Activated CD4-positive, alpha-beta T cell treated with anti-CD3 and anti-CD28 coated beads, Interleukin-2, amount 50 U/mL, for 48 hours (primary cell): ENCODE data around the gene SULT1C3.

Experiments used
- DNase-seq, 2 experiments: peaks; one replicate each; pipeline ENCODE4 v3.0.0-alpha.2; 2020

The SULT1C3 gene

DNA sequence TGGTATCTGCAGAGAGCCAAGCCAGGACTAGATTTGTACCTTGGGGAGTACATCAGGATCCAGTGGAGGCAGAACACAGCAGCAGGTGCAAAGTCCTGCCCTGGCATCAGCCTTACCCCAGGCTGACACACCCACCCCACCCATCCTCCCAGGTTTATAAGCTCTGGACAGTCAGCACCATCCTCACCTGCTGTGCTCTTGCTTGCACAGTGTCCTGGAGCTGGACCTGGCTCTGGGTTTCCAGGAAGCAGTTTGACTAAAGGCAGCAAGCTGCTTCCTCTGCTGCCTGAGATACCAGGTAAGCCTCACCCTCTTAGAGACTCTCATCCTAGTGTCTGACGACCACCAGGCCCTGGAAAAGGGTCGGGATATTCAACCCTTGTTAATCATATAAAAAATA, at the start of gene SULT1C3:
Gene SULT1C3 (plus strand): TSS at position 183 of the 400 bp plus-strand sequence. CDS start 7,227 bp downstream, outside the sequence.
- DNase-seq, result no peak

DNA sequence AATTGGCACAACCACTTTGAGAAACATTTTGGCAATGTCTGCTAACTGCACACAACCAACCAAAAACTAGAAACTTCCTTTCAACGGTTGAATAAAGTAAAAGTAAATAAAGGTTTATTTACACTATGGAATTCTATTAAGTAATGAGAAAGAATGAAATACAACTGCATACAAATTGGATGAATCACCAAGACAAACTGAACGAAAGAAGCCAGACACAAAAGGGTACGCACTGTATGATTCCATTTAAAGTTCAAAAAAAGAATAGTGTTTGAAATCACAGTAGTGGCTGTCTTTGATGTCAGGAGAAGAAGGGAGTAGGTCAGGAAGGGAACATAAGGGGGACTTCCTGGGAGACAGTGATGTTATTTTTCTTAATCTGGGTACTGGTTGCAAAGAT, 46.5 kb upstream of the SULT1C3 start:
- DNase-seq, result no peak

DNA sequence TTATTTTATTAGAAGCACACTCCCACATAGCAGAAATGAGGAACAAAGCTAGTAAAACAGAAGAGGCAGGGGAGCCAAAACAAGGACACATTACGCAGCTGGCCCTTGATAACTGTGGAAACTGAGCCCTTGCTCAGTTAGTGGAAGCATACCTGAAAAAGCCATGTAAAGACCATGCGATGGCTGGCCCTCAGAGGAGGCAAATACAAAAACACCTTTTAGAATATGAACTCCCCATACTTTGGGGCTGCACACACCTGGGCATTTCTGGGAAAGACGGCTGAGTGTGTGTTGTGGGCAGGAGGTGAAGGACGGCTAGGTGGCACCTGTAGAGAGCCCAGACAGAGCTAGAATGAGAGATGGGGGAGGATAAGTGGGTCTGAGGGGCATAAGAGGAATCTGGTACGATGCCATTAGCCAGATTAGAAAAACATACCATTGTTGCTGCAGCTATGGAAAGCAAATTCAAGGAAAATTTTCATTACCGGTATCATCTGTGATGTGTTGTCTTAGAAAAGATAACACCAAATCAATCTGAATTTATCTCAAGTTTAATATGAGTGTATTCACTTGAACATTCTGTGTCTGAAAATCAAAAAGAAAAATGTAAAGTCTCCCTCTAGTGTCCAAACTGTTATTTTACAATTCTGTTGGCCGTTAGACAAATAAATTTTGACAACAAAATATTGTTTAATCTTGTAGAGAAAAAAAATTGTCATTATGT, 45.2 kb upstream of the SULT1C3 start:
- no peak for DNase-seq

DNA sequence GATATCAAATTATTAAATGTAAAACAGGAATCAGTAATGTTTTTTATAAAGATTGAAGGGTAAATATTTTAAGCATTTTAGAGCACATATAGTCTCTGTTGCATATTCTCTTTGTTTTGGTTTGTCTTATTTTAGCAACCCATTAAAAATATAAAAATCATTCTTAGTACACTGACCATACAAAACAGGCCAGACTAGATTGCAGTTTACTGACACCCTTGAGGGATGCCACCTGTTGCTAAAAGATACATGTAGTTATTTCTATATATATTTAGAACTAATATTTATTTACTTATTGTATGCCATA, 44.7 kb upstream of the SULT1C3 start:
- DNase-seq, result no peak

DNA sequence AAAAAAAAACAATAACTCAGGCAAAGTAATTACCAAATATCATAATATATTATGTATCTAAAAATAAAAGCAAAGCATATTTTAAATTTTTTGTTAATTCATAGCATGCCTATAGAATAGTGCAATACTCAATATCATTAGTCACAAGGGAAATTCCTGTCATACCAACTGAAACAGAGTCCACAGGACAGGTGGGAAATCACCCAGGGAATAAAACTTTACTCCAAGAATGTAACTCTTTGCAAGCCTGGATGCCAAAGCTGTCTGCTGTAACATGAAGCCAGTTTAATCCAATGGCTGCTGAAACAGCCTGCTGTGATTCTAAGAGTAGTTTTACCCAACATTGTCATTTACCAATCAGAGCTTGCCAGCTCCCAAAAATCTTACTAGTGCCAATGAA, 40.0 kb upstream of the SULT1C3 start:
- no peak for DNase-seq

DNA sequence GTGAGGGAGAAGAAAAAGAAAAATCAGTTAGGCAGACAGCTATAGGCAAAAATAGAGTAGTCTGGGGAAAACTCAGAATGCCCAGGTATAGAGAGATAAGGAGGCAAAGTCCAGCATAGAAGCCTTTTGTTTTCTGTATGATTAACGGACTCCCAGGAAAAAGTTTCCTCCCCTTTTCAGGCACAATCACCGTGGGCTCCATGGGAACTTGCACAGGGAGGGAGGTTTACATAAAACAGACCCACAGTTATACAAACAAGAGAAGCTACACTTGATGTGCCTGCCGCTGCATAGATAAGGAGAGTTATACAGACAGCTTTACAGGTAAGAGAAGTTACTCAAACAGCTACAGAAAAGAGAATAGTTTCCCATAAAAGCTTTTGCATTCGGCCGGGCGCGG, 39.2 kb upstream of the SULT1C3 start:
- DNase-seq, result no peak

DNA sequence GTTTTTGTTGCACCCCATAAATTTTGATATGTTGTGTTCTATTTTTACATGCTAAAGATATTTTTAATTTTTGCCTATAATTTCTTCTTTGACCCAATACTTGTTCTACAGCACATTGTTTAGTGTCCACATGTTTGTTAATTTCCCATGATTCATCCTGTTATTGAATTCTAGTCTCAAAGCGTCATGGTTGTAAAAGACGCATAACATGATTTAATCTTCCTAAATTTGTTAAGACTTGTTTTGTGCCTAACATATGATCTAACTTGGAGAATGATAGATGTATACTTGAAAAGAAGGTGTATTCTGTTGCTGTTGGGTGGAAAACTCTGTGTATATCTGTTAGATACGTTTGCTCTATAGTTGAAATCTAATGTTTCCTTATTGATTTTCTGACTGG, 27.1 kb upstream of the SULT1C3 start:
- no peak for DNase-seq

DNA sequence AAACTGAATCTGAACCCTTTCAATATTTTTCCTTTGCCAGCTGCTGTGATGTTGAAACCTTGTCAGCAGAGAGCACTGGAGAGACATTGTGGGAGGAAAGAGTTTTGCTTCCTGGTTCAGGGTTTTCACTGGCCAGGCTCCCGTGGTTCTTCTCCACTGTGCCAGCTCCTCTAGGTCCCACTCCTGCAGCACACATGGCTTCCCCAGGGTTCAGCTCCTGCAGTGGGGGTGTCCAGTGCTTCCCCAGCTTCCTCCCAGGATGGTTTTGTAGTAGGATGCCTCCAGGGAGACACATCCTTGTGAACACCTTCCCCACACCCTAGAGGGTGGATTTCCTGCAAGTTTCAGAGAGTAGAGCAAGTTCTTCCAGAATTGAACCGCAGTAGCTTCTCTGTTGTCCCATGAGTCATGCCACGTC, 24.0 kb upstream of the SULT1C3 start:
- DNase-seq, result no peak

DNA sequence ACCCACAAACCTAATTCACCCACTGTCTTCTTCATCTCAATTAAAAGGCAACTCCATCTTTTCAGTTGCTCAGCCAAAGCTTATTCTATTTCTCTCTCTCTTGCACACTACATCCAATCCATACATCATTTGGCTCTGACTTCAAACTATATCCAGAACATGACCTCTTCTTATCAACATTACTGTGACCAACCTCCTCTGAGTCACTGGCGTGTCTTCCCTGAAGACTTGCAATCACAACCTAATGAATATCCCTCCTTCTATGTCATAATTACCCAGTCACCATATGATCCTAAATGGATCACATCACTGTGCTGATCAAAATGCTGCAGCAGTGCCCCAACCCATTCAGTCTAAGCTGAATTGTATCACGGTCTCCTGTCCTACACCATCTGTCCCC, 22.6 kb upstream of the SULT1C3 start:
- DNase-seq, result no peak

DNA sequence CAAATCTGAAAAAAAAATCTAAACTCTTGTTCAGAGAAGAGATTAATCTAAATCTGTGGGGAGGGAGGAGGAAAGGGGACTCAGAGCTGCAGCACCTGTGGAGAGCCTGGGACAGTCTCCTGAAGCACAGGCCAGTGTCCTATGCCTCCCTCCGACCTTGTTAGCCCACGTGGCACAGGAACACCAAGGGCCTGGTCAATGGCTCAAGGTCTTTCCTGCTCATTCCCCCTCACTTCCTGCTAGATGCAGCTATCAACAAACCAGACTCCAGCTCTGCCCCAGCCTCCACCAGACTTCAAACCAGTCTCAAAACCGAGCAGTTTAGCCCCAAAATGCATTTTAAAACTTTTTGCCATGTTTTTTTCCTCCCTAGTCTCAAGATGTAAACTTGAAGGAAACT, 20.1 kb upstream of the SULT1C3 start:
- no peak for DNase-seq

DNA sequence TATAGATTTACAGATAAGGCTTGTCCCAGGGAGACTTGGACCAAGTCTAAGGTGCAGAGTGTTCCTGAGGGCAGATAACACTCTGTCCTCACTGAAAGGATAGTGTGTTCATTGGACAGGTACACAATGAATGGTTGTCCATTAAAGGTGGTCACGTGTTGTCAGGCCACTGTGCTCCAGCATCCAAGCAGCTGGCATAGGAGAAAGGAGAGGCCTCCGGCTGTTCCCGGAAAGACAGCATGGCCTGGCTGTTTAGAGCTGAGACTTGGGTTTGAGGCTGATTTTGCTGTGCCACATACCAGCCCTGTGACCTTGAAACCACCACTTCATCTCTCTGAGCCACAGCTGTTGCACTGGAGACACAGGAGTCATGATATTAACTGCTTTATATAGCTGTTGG, 19.6 kb upstream of the SULT1C3 start:
- DNase-seq, result no peak

DNA sequence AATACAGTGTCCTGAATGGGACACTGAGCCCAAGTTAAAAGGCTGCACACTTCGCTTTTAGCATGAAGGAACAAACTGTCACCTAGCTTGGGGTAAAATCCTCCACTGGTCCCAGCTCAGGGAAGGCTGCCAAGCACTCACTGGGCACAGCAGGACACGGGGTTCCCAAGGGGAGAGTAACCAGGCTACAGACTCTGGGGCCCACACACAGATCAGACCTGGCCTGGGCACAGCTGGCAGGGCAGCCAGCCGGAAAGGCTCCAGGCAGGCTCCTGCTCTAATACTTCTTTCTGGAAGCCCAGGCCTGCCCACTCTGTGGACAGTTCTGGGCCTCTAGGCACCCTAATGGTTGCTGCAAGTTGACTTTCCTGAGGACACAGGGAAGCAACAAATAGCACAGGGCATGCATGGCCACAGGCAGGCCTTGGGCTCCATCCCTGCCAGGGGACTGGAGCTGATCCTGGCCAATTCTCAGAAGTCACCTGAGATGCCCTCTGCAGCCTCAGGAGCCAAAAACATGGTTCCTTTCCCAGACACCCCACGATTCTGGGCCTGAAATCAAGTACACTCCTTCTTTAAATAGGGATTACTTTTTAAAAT, 18.7 kb upstream of the SULT1C3 start:
- DNase-seq, result no peak

DNA sequence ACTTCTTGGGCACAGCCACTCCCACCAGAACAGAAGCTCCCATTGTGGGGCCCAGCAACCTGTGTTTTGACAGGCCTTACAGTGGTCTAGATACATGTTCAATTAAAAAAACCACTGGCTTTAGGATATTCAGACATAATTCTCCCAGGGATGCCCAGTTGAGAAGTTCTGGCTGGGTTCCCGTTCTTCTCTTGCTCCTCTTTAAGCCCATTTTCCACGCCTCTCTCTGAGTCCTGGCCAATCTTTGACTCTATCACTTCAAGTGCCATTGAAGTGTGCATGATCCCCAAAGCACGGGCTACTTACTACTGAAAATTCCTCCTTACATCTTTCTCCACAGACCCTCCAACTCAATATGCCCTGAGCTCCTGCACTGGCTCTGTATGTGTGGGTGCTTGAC, 17.5 kb upstream of the SULT1C3 start:
- DNase-seq, result no peak

DNA sequence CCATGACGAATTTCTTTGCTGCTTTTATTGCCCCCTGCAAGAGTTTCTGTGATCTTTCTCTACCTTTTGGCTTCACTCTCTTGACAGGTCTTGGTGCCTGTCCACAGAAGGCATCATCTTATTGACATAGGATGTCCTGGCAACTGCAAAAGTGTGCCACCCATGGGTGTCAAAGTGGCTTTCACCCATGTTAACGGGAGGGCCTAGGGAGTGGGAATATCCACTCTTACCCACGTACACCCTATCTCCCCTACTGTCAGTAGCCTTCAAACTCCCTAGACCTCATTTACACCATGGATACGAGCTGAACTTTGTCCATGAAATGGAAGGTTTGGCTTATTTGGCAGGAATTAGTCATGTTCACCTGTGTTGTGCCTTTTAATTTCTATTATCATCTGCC, 16.2 kb upstream of the SULT1C3 start:
- no peak for DNase-seq

DNA sequence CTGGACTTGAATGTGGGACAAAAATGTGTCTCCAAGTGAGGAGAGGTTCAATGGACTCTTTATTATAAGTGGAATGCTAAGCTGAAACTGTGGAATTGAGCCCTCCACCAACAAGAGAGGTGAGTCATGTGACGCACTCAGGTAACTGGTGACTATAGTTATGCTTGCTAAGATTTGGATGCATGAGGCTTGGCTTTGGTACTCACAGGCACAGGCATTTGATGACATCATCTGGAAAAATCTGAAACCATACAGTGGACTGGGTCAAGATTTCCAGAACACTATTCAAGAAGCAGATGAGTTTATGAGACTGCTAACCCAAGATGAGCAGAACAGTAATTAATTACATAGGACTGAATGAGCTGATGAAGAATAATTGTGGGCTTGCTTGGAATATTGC, 15.7 kb upstream of the SULT1C3 start:
- DNase-seq, result no peak

DNA sequence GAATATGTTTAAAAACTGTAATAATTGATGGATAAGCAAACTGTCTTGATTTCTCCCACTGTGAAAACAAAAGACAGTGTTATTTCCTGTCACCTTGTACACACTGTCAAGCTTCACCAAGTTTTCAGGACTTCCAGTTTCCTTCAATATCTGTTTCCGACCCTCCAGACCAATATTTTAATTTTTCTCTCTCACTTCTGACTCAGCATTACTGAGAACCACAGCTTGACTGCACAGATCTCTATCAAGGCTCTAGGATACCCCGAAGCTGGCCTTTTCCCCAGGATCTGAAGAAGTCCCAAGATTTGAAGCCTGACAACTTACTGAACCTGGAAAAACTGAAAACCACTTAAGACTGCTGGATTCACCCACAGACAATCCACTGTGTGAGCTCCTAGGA, 13.2 kb upstream of the SULT1C3 start:
- no peak for DNase-seq

DNA sequence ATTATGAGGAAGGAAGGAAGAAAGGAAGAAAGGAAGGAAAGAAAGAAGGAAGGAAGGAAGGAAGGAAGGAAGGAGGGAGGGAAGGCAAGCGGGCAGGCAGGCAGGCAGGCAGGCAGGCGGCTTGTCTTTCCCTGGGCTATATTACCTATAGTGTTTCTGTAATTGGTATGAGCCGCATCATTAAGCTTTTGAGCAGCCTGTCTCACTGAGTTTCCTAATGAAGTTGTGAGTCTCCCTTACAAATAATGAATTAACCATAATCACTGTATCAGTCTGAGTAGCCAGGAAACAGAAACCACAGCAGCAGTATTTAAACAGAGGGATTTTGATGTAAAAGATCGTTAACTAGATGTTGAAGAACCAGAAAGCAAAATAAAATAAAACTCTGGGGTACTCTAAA, 11.8 kb upstream of the SULT1C3 start:
- DNase-seq, result no peak

DNA sequence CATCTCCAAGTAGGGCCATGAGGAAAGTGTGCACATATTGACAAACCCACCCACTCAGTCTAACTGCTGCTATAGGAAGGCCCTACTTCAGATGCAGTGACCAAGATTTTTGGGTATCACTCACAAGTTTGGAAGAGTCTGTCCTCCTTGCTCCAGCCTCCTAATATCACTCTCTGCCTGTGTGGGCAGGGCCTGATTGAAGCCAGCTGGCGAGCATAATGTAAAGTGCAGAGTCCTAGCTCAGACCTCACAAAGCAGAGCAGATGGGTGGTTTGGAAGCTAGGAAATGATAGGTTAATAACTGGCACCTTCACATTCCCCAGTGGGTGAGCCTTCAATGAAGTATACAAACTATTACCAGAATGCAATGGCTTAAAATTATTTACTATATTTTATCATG, 11.2 kb upstream of the SULT1C3 start:
- DNase-seq, result no peak

DNA sequence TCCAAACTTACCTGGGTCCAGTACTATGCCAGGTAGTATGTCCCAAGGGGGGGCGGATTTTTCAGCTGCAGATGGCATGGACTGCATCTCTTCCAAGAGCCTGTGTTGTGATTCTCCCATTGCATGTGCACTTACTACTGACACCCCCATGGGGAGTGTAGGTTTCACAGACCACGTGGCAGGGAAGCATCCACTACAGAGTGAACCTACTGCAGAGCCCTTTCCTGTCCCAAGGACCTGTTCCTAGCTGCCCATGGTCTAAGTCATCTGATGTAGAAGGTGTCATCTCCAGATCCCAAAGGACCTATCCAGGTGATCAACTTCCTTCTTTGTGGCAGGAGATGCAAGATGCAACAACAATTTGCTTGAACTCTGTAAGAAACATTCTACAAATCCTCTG, 9.9 kb upstream of the SULT1C3 start:
- DNase-seq, result no peak

DNA sequence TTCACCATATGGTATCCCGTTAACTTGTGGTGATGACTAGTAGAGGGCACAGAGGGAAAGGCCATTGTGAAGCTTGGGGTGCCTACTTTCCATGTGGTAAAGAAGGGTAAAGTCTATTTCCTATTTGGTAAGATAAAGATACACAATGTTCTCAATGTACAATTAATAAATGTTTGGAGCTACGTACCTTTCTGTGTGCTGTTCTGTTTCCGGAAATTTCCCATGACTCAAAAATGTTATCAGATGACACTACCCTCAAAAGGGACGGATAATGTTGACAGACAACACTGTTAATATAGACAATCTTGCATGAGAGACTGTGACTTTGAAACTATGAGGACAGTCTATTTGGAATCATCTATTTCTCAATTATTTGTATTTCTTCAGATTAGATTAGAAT, 4.2 kb upstream of the SULT1C3 start:
- no peak for DNase-seq

DNA sequence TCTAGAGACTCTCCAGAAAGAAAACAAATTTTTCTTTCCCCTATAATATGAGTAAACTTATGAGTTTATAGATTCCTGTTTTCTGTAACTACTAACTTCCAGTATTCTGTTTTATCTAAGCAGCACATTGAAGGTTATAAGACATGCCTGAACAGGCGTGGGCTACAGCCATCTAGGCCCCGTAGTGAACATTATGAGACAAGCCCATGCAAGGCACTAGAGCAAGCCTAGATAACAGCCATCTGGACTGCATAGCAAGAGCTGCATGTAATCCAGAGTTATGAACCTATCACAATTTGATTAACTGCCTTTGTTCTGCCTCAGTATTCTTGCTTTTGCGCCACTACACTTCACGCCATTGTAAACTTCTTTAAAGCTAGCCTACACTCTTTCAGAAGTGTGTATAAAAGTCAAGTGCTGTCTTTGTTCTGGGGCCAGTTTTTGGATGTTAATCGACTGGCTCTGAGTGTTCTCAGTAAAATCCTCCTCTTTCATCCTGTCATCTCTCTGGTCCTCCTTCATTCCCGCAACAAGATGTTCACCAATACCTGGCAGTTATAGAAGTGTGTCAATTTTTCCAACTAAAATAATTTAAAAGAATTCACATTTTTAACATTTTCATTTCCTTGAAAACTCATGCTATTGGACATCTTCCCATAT, 3.0 kb upstream of the SULT1C3 start:
- DNase-seq, result no peak

DNA sequence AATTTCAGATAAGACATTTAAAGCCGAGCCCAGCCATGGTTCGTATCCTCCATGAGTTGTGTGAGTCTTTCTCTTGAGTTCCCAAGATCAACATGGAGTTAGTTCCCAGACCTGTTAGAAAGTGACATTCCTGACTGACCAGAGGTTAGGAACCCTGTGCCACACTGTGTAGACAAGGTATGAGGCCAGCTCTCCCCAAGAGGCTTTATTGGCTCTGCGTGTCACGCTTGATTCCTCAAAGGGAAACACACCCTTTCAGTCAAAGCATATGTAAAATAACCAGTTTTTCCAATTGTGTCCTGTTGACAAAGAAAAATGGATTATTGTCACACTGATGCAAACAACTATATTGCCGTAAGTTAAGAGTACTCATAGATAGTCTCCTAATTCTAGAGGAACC, 1.2 kb downstream of the SULT1C3 start:
- DNase-seq, result no peak

DNA sequence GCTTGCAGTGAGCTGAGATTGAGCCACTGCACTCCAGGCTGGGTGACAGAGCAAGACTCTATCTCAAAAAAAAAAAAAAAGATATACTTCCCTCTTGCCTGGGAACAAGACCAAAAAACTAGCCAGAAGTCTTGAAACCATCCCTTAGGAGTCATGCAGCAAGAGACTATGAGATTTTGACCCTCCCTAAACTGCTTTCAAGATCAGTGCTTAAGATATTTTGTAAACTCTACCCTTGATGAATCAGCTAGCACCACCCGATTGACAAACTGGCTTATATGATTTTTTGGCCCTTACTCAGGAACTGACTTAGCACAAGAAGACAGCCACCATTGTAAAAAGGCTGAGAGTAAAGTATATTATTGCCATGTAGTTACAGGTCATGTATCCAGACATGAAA, 3.8 kb downstream of the SULT1C3 start:
- DNase-seq, result no peak

DNA sequence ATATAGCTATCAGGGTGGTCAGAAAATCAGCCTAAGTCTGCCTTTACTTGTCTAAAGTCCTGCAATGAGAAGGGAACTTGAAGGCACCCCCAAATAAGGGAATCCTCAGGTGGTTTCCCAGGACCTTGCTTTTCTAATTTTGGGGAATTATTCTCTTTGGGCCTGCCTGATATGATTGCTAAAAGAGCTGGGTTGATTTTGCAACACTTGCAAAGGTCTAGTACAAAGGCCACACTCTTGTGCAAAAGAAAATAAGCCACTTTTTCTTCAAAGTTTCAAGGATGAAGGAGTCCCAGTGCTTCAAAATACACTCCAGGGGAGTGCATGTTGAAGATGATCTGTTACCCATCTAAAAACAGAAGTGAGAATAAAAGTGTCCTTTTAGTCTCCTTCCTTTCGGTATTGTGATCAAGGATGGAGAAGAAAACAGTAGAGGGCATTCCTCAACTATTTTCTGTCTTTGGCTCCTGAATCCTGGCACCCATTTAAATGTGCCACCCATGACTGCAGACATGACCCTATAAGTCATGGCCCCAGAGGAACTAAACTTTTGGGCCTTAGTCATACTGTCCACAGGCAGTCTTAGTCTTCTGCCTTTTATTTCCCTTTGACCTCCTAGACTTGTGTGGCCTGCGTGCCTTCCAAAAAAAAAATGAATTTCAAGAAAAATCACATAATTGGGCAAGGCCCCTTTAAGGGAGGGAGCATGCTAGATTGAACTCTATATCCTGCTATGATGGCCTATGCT, 5.1 kb downstream of the SULT1C3 start:
- no peak for DNase-seq
